ENCODE data around the gene FAM237B. TPM values are rescaled to one million over a fixed set of nuclear protein-coding genes. Genes with fewer than 3 reads are reported as not detected.

FAM237B gene
- total and polyA plus RNA-seq, 2 donors (not counting 1 experiment from before 2014, with no cell fraction given), result not detected

DNA sequence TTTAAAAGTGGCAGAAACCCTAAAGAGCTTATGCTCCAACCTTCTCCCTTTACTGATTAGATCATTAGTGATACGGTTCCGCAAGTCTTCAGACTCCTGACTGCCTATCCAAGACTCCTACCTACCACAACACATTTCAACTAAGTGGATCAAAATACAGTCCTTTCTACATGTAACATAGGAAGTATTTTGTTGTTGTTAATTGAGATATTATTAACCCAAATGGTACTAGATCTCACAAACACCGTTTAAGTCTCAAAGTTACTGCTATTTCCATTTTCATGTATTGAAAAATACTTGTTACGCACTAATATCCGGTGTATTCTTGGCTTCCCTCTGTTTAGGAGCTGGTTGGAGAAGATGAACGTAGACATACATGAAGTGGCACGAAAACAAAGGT, 1.1 kb downstream of the FAM237B start:
- Mint-ChIP-seq H3K27ac (no peak overlapping the region), H3K4me3 (no peak overlapping the region), H3K27me3 (peaks cover 53% of the 10 kb centered on the region), H3K4me1 (peaks cover 8% of the 10 kb centered on the region), H3K9me3 (ENCODE audit: insufficient read depth) (no peaks in the 10 kb centered on the region)
- ATAC-seq (ENCODE audit: low read depth) (no peak), DNase-seq (no peak)
- no peak overlapping the region for H3K27ac ChIP-seq (ENCODE audit: low read length in 2 of 2)
- no peak overlapping the region for H3K4me2 ChIP-seq (replicated peaks; ENCODE audit: low read depth, low read length, poor library complexity, severe bottlenecking)
- H3K27me3 ChIP-seq (replicated peaks in 1 of 4; ENCODE audit: control extremely low read depth in 1 of 4, control insufficient read depth in 3 of 4, insufficient read depth in 4 of 4, low read length in 3 of 4), result peaks cover 0 to 29% (median 26%) of the 10 kb centered on the region in 4 experiments
- H3K9ac ChIP-seq (ENCODE audit: low read length), result no peak overlapping the region
- intact Hi-C loops (cut with micrococcal nuclease), result no loop called here
- H3K9me3 ChIP-seq (ENCODE audit: control extremely low read depth in 1 of 3, control insufficient read depth in 2 of 3, insufficient read depth in 1 of 3, low read length in 2 of 3), result no peaks in the 10 kb centered on the region
- peaks cover 0 to 13% of the 10 kb centered on the region in 2 donors for H3K4me1 ChIP-seq (ENCODE audit: control insufficient read depth in 2 of 2, insufficient read depth in 2 of 2, low read length in 2 of 2)
- H3K4me3 ChIP-seq (ENCODE audit: control extremely low read depth in 1 of 5, extremely low read depth in 1 of 5, insufficient read depth in 1 of 5, low read depth in 2 of 5, low read length in 4 of 5), result no peak overlapping the region
- H2AFZ ChIP-seq (ENCODE audit: insufficient read depth, low read depth, low read length, poor library complexity, severe bottlenecking), result no peak overlapping the region
- WGBS (ENCODE audit: insufficient coverage), result 83% methylated on average over 2 of the region's 7 CpGs
- H4K20me1 ChIP-seq (ENCODE audit: control insufficient read depth, insufficient read depth, low read length, poor library complexity, severe bottlenecking), result no peaks in the 10 kb centered on the region
- TF ChIP-seq, protein P1, sequence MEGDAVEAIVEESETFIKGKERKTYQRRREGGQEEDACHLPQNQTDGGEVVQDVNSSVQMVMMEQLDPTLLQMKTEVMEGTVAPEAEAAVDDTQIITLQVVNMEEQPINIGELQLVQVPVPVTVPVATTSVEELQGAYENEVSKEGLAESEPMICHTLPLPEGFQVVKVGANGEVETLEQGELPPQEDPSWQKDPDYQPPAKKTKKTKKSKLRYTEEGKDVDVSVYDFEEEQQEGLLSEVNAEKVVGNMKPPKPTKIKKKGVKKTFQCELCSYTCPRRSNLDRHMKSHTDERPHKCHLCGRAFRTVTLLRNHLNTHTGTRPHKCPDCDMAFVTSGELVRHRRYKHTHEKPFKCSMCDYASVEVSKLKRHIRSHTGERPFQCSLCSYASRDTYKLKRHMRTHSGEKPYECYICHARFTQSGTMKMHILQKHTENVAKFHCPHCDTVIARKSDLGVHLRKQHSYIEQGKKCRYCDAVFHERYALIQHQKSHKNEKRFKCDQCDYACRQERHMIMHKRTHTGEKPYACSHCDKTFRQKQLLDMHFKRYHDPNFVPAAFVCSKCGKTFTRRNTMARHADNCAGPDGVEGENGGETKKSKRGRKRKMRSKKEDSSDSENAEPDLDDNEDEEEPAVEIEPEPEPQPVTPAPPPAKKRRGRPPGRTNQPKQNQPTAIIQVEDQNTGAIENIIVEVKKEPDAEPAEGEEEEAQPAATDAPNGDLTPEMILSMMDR (IDR thresholded peaks at IDR 0.05), result no peak
- no peak for TF ChIP-seq EZH2 (IDR thresholded peaks at IDR 0.05; ENCODE audit: borderline replicate concordance, insufficient read depth, low read depth, low read length, poor library complexity, severe bottlenecking)
- no peaks in the 10 kb centered on the region for H3K79me2 ChIP-seq (ENCODE audit: control insufficient read depth, insufficient read depth, low read length)
- POLR2A ChIA-PET, result no interaction called here
- CTCF ChIA-PET, result interaction anchor here (1.1 kb wide), 1 partner anchor 166 kb away, joined by 5 read pairs; the partner anchor contains the start of gene STEAP1
- H3K36me3 ChIP-seq (replicated peaks in 1 of 2; ENCODE audit: control extremely low read depth in 1 of 2, control insufficient read depth in 1 of 2, extremely low read depth in 1 of 2, insufficient read depth in 2 of 2, low read length in 1 of 2), result no peaks in the 10 kb centered on the region

DNA sequence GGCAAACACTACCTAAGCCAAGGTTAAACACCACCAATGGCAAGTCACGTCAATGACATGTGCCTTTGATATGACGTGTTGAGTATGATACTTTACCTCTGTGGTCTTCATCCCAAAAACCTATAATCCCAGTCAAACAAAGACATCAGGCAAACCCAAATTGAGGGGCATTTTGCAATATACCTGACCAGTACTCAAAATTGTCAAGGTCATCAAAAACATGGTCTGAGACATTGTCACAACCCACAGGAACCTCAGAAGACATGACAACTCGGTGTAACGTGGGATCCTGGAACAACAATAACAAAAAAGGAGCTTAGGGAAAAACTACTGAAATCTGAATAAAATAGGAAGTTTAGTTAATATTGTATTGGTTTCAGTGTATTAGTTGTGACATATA, 7.2 kb downstream of the FAM237B start:
- Mint-ChIP-seq H3K4me1 (no peaks in the 10 kb centered on the region), H3K27me3 (peaks cover 25% of the 10 kb centered on the region), H3K4me3 (no peak overlapping the region), H3K9me3 (ENCODE audit: insufficient read depth) (no peaks in the 10 kb centered on the region), H3K27ac (no peak overlapping the region)
- no peak overlapping the region for H3K9ac ChIP-seq (ENCODE audit: low read length)
- no peaks in the 10 kb centered on the region for H4K20me1 ChIP-seq (ENCODE audit: control insufficient read depth, insufficient read depth, low read length, poor library complexity, severe bottlenecking)
- no peaks in the 10 kb centered on the region for H3K36me3 ChIP-seq (replicated peaks in 1 of 2; ENCODE audit: control extremely low read depth in 1 of 2, control insufficient read depth in 1 of 2, extremely low read depth in 1 of 2, insufficient read depth in 2 of 2, low read length in 1 of 2)
- intact Hi-C loops (cut with micrococcal nuclease), result no loop called here
- ChIA-PET POLR2A (no interaction called here), CTCF (interaction anchor here (1.7 to 6.2 kb wide), 2 partner anchors 32 to 114 kb away, joined by 7 to 79 read pairs; no protein-coding TSS in a partner anchor)
- no peaks in the 10 kb centered on the region for H3K27me3 ChIP-seq (replicated peaks in 1 of 4; ENCODE audit: control extremely low read depth in 1 of 4, control insufficient read depth in 3 of 4, insufficient read depth in 4 of 4, low read length in 3 of 4)
- no peaks in the 10 kb centered on the region for H3K4me1 ChIP-seq (ENCODE audit: control insufficient read depth in 2 of 2, insufficient read depth in 2 of 2, low read length in 2 of 2)
- H3K4me2 ChIP-seq (replicated peaks; ENCODE audit: low read depth, low read length, poor library complexity, severe bottlenecking), result no peak overlapping the region
- no CpG with 5 or more reads among the region's 4 CpGs for WGBS (ENCODE audit: insufficient coverage)
- no peak overlapping the region for H3K4me3 ChIP-seq (ENCODE audit: control extremely low read depth in 1 of 5, extremely low read depth in 1 of 5, insufficient read depth in 1 of 5, low read depth in 2 of 5, low read length in 4 of 5)
- H2AFZ ChIP-seq (ENCODE audit: insufficient read depth, low read depth, low read length, poor library complexity, severe bottlenecking), result no peak overlapping the region
- H3K79me2 ChIP-seq (ENCODE audit: control insufficient read depth, insufficient read depth, low read length), result no peaks in the 10 kb centered on the region
- no peak for TF ChIP-seq EZH2 (IDR thresholded peaks at IDR 0.05; ENCODE audit: borderline replicate concordance, insufficient read depth, low read depth, low read length, poor library complexity, severe bottlenecking)
- TF ChIP-seq, protein P1 (IDR thresholded peaks at IDR 0.05), result no peak
- H3K9me3 ChIP-seq (ENCODE audit: control extremely low read depth in 1 of 3, control insufficient read depth in 2 of 3, insufficient read depth in 1 of 3, low read length in 2 of 3), result no peaks in the 10 kb centered on the region
- ATAC-seq (ENCODE audit: low read depth) (no peak), DNase-seq (no peak)
- H3K27ac ChIP-seq (ENCODE audit: low read length in 2 of 2), result no peak overlapping the region
